ENCODE measurements around the gene ZFPM1.

ZFPM1 gene

GRCh38 chr16:88416686-88417085 is 36.4 kb upstream of the ZFPM1 start:
- no peak for DNase-seq (ENCODE audit: low read depth, low spot score)
- no peak overlapping the region for H3K27ac ChIP-seq

DNA sequence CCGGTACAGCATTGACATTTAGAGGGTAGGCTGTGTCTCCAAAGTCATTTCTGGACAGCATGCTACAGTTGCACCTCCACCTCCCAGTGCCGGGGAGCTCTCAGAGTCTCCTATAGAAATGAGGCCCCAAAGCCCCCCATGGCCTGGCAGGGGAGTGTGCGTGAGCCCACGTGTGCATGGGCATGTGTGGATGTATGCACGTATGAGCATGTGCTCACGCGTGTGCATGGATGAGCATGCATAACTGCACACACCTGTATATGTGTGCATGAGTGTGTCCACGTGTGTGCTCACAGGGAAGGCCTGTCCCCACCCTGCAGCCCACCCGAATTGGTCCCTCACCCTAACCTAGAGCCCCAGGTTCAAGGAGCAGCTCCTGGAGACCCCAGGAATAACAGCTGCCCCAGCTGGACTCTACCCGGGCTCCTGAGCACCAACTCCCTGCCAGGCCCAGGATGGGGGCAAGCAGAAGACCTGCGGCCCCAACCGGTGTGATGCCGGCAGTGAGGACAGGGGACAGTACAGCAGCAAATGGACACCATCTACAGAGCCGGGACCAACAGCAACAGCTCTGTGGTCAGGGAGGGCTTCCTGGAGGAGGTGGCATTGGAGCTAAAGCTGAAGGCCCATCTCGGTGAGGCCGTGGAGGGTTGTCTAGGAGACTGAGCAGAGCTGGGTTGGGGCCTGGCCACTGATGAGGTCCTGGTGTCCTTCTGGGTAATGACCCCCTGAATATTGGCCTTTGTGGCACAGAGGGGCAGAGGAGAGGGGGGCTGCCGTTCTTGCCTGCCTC is 35.2 kb upstream of the ZFPM1 start:
- no peak overlapping the region for H3K27ac ChIP-seq
- no peak for DNase-seq (ENCODE audit: low read depth, low spot score)

- no peak overlapping the region for H3K27ac ChIP-seq
- DNase-seq (ENCODE audit: low read depth, low spot score) = no peak
Measured at GRCh38 chr16:88418869-88419268, 34.2 kb upstream of the ZFPM1 start.

GRCh38 chr16:88419790-88420189 is 33.3 kb upstream of the ZFPM1 start:
- no peak overlapping the region for H3K27ac ChIP-seq
- DNase-seq (ENCODE audit: low read depth, low spot score) = no peak

DNA sequence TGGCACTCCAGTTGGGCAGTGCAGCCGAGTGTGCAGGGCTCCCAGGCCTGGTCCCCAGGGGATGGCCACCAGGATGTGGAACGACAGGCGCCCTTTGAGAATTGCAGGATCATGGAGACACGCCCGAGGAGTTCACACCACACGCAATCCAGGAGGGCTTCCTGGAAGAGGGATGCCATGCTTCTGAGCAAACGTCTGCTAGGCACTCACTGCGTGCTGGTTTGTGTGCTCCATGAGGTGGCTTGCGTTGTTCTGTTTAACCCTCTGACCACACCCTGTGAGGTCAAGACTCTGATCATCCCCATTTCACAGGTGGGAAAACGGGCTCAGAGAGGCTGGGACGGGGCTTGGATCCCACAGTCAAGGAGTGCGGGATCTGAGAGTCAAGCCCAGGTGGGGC is 32.6 kb upstream of the ZFPM1 start:
- H3K27ac ChIP-seq = no peak overlapping the region
- no peak for DNase-seq (ENCODE audit: low read depth, low spot score)

- no peak for DNase-seq (ENCODE audit: low read depth, low spot score)
- no peak overlapping the region for H3K27ac ChIP-seq
Measured at GRCh38 chr16:88421301-88421700, 31.8 kb upstream of the ZFPM1 start.

- no peak overlapping the region for H3K27ac ChIP-seq
- DNase-seq (ENCODE audit: low read depth, low spot score) = no peak
Measured at GRCh38 chr16:88421871-88422433, 31.1 kb upstream of the ZFPM1 start.

GRCh38 chr16:88422733-88423447 is 30.2 kb upstream of the ZFPM1 start:
- H3K27ac ChIP-seq = no peak overlapping the region
- no peak for DNase-seq (ENCODE audit: low read depth, low spot score)

DNA sequence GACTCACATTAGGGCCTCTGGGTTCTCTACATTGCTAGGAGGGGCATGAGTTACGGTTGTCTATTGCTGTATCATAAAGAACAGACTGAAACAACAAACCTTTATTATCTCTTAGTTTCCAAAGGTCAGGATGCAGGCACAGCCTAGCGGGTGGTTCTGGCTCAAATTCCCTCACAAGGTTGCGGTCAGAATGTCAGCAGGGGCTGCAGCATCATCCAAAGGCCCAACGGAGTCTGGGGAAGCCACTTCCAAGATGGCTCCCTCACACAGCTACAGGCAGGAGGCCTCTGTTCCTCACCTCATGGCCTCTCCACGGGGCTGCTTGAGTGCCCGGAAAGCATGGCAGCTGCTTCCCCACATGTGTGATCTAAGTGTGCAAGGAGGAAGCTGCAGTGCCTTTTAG is 29.6 kb upstream of the ZFPM1 start:
- H3K27ac ChIP-seq = no peak overlapping the region
- no peak for DNase-seq (ENCODE audit: low read depth, low spot score)

DNA sequence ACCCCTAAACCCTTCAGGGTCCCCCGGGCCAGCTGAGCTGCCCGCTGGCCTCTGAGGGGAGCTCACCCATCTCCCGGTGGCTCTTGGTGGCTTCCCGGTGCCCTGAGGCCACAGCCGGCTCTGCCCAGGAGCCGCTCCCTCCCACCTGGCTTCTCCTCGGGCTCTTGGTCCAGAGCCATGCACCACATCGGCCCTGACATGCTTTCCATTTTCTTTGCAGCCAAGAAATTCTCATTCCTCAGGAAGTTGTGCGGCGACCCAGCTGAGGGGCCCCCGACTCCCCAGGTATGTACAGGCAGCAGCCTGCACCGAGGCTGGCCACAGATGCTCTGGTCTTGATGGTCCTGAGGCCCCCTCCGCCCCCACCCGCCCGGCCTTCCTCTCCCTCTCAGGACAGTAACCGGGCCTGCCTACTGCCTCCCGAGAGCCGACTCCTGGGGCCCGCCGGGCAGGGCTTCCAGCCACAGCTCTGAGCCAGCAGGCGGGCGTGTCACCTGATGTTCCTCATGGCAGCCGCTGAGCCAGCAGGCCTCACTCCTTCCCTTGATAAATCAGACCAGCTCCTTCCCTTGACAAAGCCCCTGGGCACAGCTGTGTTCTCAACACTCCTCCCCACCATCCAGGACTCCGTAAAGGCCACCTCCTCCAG is 28.4 kb upstream of the ZFPM1 start:
- H3K27ac ChIP-seq = no peak overlapping the region
- DNase-seq (ENCODE audit: low read depth, low spot score) = no peak

- DNase-seq (ENCODE audit: low read depth, low spot score) = no peak
- H3K27ac ChIP-seq = no peak overlapping the region
Measured at GRCh38 chr16:88426018-88426417, 27.1 kb upstream of the ZFPM1 start.

GRCh38 chr16:88427376-88427775 is 25.7 kb upstream of the ZFPM1 start:
- DNase-seq (ENCODE audit: low read depth, low spot score) = no peak

GRCh38 chr16:88428156-88428555 is 24.9 kb upstream of the ZFPM1 start:
- no peak overlapping the region for H3K27ac ChIP-seq
- no peak for DNase-seq (ENCODE audit: low read depth, low spot score)

More at GRCh38 chr16:88427376-88427775, 25.7 kb upstream of the ZFPM1 start:
- H3K27ac ChIP-seq = no peak overlapping the region

GRCh38 chr16:88428616-88429386 is 24.3 kb upstream of the ZFPM1 start:
- no peak overlapping the region for H3K27ac ChIP-seq
- no peak for DNase-seq (ENCODE audit: low read depth, low spot score)

DNA sequence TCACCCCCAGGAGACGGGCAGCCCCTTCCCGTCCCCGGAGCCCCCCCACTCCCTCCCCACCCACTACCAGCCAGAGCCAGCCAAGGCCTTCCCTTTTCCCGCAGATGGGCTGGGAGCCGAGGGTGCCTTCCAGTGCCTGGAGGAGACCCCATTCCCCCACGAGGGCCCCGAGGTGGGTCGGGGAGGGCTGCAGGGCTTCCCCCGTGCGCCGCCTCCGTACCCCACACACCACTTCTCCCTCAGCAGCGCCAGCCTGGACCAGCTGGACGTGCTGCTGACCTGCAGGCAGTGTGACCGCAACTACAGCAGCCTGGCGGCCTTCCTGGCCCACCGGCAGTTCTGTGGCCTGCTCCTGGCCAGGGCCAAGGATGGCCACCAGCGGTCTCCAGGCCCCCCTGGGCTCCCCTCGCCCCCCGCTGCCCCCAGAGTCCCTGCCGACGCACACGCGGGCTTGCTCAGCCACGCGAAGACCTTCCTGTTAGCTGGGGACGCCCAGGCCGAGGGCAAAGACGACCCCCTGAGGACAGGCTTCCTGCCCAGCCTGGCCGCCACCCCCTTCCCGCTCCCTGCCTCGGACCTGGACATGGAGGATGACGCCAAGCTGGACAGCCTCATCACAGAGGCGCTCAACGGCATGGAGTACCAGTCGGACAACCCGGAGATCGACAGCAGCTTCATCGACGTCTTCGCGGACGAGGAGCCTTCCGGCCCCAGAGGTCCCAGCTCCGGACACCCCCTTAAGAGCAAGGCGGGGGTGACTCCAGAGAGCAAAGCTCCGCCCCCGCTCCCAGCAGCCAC is 23.5 kb upstream of the ZFPM1 start:
- no peak for DNase-seq (ENCODE audit: low read depth, low spot score)
- H3K27ac ChIP-seq = no peak overlapping the region

- H3K27ac ChIP-seq = no peak overlapping the region
- DNase-seq (ENCODE audit: low read depth, low spot score) = no peak
Measured at GRCh38 chr16:88430185-88430523, 22.9 kb upstream of the ZFPM1 start.

DNA sequence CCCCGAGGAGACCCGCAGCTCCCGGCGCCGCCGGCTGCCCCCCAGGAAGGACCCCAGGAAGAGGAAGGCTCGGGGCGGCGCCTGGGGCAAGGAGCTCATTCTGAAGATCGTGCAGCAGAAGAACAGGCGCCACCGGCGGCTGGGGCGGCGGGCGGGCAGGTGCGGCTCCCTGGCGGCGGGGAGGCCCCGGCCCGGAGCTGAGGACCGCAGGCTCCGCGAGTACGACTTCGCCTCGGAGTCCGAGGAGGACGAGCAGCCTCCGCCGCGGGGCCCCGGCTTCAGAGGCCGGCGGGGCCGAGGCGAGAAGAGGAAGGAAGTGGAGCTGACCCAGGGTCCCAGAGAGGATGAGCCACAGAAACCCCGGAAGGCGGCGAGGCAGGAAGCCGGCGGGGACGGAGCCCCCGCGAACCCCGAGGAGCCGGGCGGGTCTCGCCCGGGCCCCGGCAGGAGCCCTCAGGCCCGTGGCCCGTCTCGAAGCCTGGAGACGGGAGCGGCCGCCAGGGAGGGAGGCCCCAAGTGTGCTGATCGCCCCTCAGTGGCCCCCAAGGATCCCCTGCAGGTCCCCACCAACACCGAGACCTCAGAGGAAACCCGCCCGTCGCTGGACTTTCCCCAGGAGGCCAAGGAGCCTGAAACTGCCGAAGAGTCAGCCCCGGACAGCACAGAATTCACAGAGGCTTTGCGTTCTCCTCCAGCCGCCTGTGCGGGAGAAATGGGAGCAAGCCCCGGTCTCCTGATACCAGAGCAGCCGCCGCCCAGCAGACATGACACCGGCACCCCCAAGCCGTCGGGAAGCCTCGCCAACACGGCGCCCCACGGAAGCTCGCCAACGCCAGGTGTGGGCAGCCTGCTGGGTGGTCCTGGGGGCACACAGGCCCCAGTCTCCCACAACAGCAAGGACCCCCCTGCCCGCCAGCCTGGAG is 22.3 kb upstream of the ZFPM1 start:
- DNase-seq (ENCODE audit: low read depth, low spot score) = no peak
- no peak overlapping the region for H3K27ac ChIP-seq

DNA sequence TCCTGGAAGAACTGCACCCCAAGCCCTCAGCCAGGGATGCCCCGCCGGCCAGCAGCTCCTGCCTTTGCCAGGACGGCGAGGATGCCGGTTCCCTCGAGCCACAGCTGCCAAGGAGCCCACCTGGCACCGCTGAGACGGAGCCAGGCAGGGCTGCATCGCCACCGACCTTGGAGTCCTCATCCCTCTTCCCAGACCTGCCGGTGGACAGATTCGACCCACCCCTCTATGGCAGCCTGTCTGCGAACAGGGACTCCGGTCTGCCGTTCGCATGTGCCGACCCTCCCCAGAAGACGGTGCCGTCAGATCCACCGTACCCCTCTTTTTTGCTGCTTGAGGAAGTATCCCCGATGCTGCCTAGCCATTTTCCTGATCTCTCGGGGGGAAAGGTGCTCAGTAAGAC is 21.4 kb upstream of the ZFPM1 start:
- no peak for DNase-seq (ENCODE audit: low read depth, low spot score)
- no peak overlapping the region for H3K27ac ChIP-seq

- DNase-seq (ENCODE audit: low read depth, low spot score) = no peak
- no peak overlapping the region for H3K27ac ChIP-seq
Measured at GRCh38 chr16:88432174-88432573, 20.9 kb upstream of the ZFPM1 start.
